WERI-Rb-1 (cell line): ENCODE measurements around the gene FGFBP2.
"Not testable (repeated sequence)": the region's sequence is repeated elsewhere in the genome, so short reads cannot be mapped to it uniquely, and the experiment has no call there.

Experiments
- DNase-seq: peaks from one replicate; pipeline ENCODE4 v3.0.0-alpha.2; 2020
- H3K27ac ChIP-seq: fragments of 250-450 bp; sonication (Bioruptor Pico); 2 replicates; pipeline ENCODE4 v1.5.1; 2020; ENCODE audit warnings: mild to moderate bottlenecking, moderate library complexity
- H3K27me3 ChIP-seq: fragments of 250-450 bp; sonication (Bioruptor Pico); 2 replicates; pipeline ENCODE4 v1.5.1; 2021; ENCODE audit warnings: mild to moderate bottlenecking, low read depth, moderate library complexity; ENCODE audit not compliant: insufficient read depth, severe bottlenecking
- H3K36me3 ChIP-seq: fragments of 250-450 bp; sonication (Bioruptor Pico); 2 replicates; pipeline ENCODE4 v1.5.1; 2020; ENCODE audit warnings: mild to moderate bottlenecking, moderate library complexity
- H3K4me3 ChIP-seq: 2 replicates; pipeline ENCODE4 v1.5.1; 2011; ENCODE audit warnings: low read depth, mild to moderate bottlenecking, control low read depth, low read length
- H3K9me3 ChIP-seq: fragments of 250-450 bp; sonication (Bioruptor Pico); 2 replicates; pipeline ENCODE4 v1.5.1; 2021; ENCODE audit warnings: mild to moderate bottlenecking, moderate library complexity; ENCODE audit not compliant: severe bottlenecking
- TF ChIP-seq, protein P1 (sequence below): IDR thresholded peaks from 2 replicates; pipeline ENCODE4 v1.5.1; 2011; ENCODE audit warnings: low read depth, mild to moderate bottlenecking, control low read depth, inconsistent platforms, low read length

The FGFBP2 gene

DNA sequence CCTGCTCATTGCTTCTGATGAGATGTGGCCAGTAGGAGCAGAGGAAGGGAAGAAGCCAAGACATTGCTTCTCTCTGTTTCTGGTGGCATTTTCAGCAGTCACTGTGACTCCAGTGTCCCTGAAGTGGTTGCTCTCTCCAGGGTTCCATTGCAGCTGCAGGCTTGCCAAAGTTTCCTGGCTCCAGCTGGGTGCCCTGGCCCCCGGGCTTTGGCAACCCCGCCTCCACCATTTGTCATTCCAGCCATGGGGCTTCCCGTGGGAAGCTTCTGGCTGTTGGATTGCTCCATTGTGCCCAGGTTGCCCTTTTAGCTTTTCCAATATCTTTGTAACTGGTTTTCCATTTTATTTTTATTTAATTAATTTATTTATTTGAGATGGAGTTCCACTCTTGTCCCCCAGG is 37.1 kb downstream of the FGFBP2 start:
- TF ChIP-seq, protein P1, sequence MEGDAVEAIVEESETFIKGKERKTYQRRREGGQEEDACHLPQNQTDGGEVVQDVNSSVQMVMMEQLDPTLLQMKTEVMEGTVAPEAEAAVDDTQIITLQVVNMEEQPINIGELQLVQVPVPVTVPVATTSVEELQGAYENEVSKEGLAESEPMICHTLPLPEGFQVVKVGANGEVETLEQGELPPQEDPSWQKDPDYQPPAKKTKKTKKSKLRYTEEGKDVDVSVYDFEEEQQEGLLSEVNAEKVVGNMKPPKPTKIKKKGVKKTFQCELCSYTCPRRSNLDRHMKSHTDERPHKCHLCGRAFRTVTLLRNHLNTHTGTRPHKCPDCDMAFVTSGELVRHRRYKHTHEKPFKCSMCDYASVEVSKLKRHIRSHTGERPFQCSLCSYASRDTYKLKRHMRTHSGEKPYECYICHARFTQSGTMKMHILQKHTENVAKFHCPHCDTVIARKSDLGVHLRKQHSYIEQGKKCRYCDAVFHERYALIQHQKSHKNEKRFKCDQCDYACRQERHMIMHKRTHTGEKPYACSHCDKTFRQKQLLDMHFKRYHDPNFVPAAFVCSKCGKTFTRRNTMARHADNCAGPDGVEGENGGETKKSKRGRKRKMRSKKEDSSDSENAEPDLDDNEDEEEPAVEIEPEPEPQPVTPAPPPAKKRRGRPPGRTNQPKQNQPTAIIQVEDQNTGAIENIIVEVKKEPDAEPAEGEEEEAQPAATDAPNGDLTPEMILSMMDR = no peak
- H3K27ac ChIP-seq = no peak overlapping the region
- no peak for DNase-seq

DNA sequence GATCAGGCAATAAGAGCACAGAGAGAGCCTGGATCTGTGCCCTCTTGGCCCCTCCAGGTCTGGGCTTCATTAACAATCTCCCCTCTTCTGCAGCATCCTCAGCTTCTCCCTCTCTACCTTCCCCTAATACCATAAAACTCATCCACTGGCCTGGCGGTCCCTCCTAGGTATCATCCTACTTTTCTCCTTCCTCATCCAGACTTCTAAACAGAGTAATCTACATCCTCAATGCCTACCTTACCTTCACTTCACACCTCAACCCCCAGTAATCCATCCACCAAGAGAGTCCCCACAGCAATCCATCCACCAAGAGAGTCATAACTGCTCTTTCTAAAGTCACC is 41.4 kb downstream of the FGFBP2 start:
- no peaks in the 10 kb centered on the region for H3K36me3 ChIP-seq
- no peaks in the 10 kb centered on the region for H3K9me3 ChIP-seq
- DNase-seq = no peak
- H3K4me3 ChIP-seq = no peak overlapping the region
- no peak overlapping the region for H3K27ac ChIP-seq
- H3K27me3 ChIP-seq = no peaks in the 10 kb centered on the region
- TF ChIP-seq, protein P1 = no peak

More for the DNA sequence above, 37.1 kb downstream of the FGFBP2 start:
- Histone ChIP-seq H3K9me3 (no peaks in the 10 kb centered on the region), H3K27me3 (no peaks in the 10 kb centered on the region), H3K4me3 (no peak overlapping the region), H3K36me3 (no peaks in the 10 kb centered on the region)

DNA sequence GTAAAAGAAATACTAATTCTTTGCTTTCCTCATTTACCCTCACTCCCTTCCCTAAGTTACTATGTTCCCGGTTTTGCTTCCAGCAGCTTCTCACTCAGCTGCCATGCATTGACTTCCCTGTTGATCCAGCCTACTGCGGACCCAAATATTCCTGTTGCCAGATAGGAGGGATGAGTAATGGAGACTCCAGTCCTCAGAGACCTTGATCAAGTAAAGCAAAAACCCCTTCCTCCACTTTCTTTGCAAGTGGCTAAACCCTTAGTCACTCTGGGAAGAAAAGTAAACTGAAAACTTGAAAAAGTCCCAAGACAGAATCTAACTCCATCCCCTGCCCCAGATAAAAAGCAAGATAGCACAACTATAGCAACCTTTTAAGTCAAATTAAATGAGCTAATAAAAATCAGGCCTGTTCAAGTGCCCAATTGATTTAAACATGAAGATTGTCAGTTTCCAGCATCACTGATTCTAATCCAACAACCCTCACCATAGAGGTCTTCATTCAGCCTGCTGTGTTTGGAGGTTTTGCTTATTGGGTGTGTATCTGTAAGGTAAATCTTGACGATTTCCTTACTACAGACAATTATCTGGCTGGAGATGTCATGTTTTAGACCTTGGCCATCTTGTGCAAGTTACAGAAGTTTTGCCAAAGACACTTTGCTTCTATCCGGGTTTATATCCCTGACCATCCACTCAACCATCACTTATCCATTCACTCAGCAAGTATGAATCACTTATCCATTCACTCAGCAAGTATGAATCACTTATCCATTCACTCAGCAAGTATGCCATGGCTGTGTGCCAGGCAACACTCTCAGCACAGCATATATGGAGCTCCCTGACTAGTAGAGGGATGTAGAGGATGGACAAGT is 42.0 kb downstream of the FGFBP2 start:
- H3K9me3 ChIP-seq = no peaks in the 10 kb centered on the region
- no peaks in the 10 kb centered on the region for H3K36me3 ChIP-seq
- no peak for DNase-seq
- H3K4me3 ChIP-seq = no peak overlapping the region
- no peaks in the 10 kb centered on the region for H3K27me3 ChIP-seq
- no peak overlapping the region for H3K27ac ChIP-seq
- TF ChIP-seq, protein P1 = no peak

DNA sequence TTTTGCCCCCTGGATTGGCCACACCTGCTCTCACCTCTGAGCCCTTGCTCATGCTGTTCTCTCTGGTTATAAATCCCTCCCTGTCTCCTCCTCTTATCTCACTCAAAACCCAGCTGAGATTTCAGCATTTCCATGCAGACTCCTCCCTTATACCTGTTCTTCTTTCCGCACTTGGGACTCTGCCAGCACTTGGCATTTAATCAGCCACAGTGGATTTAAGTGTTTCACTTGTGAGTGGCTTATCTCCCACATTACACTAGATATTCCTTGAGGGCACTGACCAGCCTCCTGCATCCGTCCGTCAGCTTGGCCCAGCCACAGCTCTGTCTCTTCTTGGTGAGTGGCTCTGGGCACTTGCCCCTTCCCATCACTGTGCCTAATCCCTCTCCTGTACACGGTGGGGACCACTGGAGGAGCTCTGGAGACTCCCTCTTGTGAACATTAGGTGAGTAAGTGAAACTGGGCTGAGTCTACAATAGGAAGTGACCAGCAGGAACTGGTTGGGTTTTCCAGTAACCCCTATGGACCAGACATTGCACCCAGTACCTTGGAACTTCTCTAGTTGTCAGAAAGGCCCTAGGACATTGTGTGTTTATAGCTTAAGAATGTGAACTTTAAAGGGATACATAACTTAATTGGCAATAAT is 44.4 kb downstream of the FGFBP2 start:
- TF ChIP-seq, protein P1 = no peak
- Histone ChIP-seq H3K36me3 (no peaks in the 10 kb centered on the region), H3K4me3 (no peak overlapping the region), H3K27me3 (no peaks in the 10 kb centered on the region), H3K27ac (no peak overlapping the region), H3K9me3 (no peaks in the 10 kb centered on the region)
- no peak for DNase-seq

DNA sequence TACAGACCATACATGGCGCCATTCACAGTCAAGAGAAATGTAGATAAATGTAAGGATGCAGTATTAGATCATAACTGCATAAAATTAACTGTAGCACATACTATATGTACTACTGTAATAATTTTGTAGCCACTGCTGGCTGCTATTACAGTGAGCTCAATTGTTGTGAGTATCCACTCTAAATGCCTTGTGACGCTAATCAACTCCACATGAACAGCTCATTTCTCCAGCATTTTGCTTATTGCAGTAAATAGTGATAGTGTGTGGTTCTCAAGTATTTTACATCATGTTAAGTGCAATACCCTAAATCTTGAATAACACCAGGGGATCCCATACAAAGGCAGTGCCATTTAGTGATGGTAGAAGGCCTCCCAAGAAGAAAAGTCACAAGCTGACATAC is 45.7 kb downstream of the FGFBP2 start:
- H3K4me3 ChIP-seq = no peak overlapping the region
- H3K36me3 ChIP-seq = no peaks in the 10 kb centered on the region
- no peaks in the 10 kb centered on the region for H3K27me3 ChIP-seq
- TF ChIP-seq, protein P1 = no peak
- DNase-seq = no peak
- no peak overlapping the region for H3K27ac ChIP-seq
- no peaks in the 10 kb centered on the region for H3K9me3 ChIP-seq

DNA sequence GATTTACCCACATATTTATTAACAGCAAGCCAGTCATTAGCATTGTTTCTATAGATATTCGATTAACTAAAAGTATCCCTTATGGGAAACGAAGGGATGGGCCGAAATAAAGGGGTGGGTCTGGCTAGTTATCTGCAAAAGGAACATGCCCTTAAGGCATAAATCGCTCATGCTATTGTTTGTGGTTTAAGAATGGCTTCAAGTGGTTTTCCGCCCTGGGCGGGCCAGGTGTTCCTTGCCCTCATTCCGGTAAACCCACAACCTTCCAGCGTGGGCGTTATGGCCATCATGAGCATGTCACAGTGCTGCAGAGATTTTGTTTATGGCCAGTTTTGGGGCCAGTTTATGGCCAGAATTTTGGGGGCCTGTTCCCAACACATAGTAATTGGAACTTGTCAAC is 46.6 kb downstream of the FGFBP2 start:
- H3K27ac ChIP-seq, H3K36me3 ChIP-seq, DNase-seq, H3K9me3 ChIP-seq, H3K4me3 ChIP-seq, H3K27me3 ChIP-seq: not testable (repeated sequence)
